Hepatocyte (in vitro differentiated cells): ENCODE results near the gene ADAMTS12. TPM values are rescaled to one million over a fixed set of nuclear protein-coding genes. Genes with fewer than 3 reads are reported as not detected.

Experiments used
- DNase-seq: peaks from one replicate; pipeline ENCODE4 v3.0.0-alpha.2; 2016; ENCODE audit warnings: low spot score
- H2AFZ ChIP-seq: fragments of 200-600 bp; sonication (generic); 2 replicates; pipeline ENCODE4 v1.6.0; 2016; ENCODE audit warnings: antibody characterized with exemption, mild to moderate bottlenecking
- H3K27ac ChIP-seq: fragments of 200-600 bp; sonication (generic); 2 replicates; pipeline ENCODE4 v1.5.1; 2016; ENCODE audit warnings: mild to moderate bottlenecking
- H3K27me3 ChIP-seq: fragments of 200-600 bp; sonication (generic); 2 replicates; pipeline ENCODE4 v1.6.1; 2016
- H3K36me3 ChIP-seq: fragments of 200-600 bp; sonication (generic); replicated peaks from 2 replicates; pipeline ENCODE4 v1.5.1; 2016; ENCODE audit warnings: low read depth; ENCODE audit not compliant: insufficient read depth
- H3K4me1 ChIP-seq: fragments of 200-600 bp; sonication (generic); 2 replicates; pipeline ENCODE4 v1.5.1; 2016; ENCODE audit warnings: mild to moderate bottlenecking, moderate library complexity; ENCODE audit not compliant: insufficient read depth
- H3K4me2 ChIP-seq: fragments of 200-600 bp; sonication (generic); 2 replicates; pipeline ENCODE4 v1.6.0; 2016
- H3K4me3 ChIP-seq: fragments of 200-600 bp; sonication (generic); 2 replicates; pipeline ENCODE4 v1.5.1; 2016; ENCODE audit warnings: mild to moderate bottlenecking
- H3K79me2 ChIP-seq: fragments of 200-600 bp; sonication (generic); 2 replicates; pipeline ENCODE4 v1.6.0; 2017; ENCODE audit warnings: mild to moderate bottlenecking
- H3K9me2 ChIP-seq: fragments of 200-600 bp; sonication (generic); replicated peaks from 2 replicates; pipeline ENCODE4 v1.6.0; 2017; ENCODE audit warnings: mild to moderate bottlenecking; ENCODE audit not compliant: insufficient read depth
- H3K9me3 ChIP-seq: fragments of 200-600 bp; sonication (generic); 2 replicates; pipeline ENCODE4 v1.5.1; 2016; ENCODE audit warnings: low read depth, mild to moderate bottlenecking
- H4K20me1 ChIP-seq: fragments of 200-600 bp; sonication (generic); 2 replicates; pipeline ENCODE4 v1.6.0; 2016; ENCODE audit warnings: mild to moderate bottlenecking; ENCODE audit not compliant: insufficient read depth, poor library complexity, severe bottlenecking
- EZH2 ChIP-seq: fragments of 200-600 bp; sonication (generic); IDR thresholded peaks from 2 replicates; pipeline ENCODE4 v1.6.1; 2016; ENCODE audit warnings: antibody characterized with exemption, mild to moderate bottlenecking, borderline replicate concordance
- EZH2phosphoT487 ChIP-seq: fragments of 200-600 bp; sonication (generic); IDR thresholded peaks from one replicate; pipeline ENCODE4 v1.6.1; 2018; ENCODE audit warnings: antibody characterized with exemption, mild to moderate bottlenecking, low read depth, moderate library complexity; ENCODE audit not compliant: unreplicated experiment, severe bottlenecking
- WGBS: methylation state at CpG from one replicate; pipeline ENCODE4 v1.1.6; 2016; ENCODE audit warnings: low lambda C conversion rate; ENCODE audit errors: missing lambda C conversion rate; 5-methylcytosine and 5-hydroxymethylcytosine counted together
- polyA plus RNA-seq: library from polyadenylated mRNA; unstranded; fragments of >200 nt; fragmentation: Nextera tagmentation; extraction: Ambion mirVana; gene quantifications from 2 replicates; pipeline ENCODE4 v1.2.1, GENCODE V29; 2016
- total RNA-seq: library from RNA; depleted of rRNA; stranded (reverse); fragments of >200 nt; gene quantifications from 2 replicates; pipeline ENCODE4 v1.2.3, GENCODE V29; 2014
- TF ChIP-seq, protein P1 (sequence below): fragments of 200-600 bp; sonication (generic); IDR thresholded peaks from 2 replicates; pipeline ENCODE4 v1.5.1; 2016; ENCODE audit warnings: antibody characterized with exemption, mild to moderate bottlenecking; ENCODE audit not compliant: poor library complexity

Gene ADAMTS12
- total and polyA plus RNA-seq, 2 experiments from 2014 or later, result 3.2 to 8.9 TPM

DNA sequence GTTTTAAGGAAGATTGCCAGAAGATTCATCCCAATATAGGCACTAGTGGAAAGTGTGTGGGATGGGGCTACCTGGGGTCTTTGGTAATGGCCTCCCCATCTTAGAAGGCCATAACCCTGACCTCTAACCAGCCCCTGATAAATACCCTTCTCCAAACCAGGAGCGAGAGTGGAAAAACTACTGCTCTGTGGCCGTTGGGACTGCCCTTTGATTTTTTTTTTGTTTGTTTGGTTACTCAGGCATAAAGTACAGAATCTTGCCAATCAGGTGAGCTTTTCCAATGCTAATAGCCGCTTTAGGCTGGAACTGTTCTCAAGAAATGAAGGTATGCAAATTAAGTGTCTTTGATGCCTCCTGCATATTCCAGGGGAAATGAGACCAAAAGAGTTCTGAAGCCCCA, 153.7 kb downstream of the ADAMTS12 start:
- Histone ChIP-seq H3K36me3 (no peaks in the 10 kb centered on the region), H3K4me2 (no peak overlapping the region), H4K20me1 (no peaks in the 10 kb centered on the region), H3K79me2 (no peaks in the 10 kb centered on the region), H2AFZ (no peak overlapping the region), H3K27me3 (no peaks in the 10 kb centered on the region), H3K4me1 (peaks cover 3% of the 10 kb centered on the region), H3K27ac (no peak overlapping the region), H3K9me3 (no peaks in the 10 kb centered on the region), H3K4me3 (no peak overlapping the region), H3K9me2 (no peaks in the 10 kb centered on the region)
- DNase-seq, result no peak
- WGBS, result 74% methylated on average over 3 of the region's 3 CpGs
- TF ChIP-seq, protein P1, sequence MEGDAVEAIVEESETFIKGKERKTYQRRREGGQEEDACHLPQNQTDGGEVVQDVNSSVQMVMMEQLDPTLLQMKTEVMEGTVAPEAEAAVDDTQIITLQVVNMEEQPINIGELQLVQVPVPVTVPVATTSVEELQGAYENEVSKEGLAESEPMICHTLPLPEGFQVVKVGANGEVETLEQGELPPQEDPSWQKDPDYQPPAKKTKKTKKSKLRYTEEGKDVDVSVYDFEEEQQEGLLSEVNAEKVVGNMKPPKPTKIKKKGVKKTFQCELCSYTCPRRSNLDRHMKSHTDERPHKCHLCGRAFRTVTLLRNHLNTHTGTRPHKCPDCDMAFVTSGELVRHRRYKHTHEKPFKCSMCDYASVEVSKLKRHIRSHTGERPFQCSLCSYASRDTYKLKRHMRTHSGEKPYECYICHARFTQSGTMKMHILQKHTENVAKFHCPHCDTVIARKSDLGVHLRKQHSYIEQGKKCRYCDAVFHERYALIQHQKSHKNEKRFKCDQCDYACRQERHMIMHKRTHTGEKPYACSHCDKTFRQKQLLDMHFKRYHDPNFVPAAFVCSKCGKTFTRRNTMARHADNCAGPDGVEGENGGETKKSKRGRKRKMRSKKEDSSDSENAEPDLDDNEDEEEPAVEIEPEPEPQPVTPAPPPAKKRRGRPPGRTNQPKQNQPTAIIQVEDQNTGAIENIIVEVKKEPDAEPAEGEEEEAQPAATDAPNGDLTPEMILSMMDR, result no peak
- no peak for TF ChIP-seq EZH2phosphoT487
- TF ChIP-seq EZH2, result no peak

- Histone ChIP-seq H3K27me3 (no peaks in the 10 kb centered on the region), H3K4me1 (peaks cover 3% of the 10 kb centered on the region), H3K4me3 (no peak overlapping the region), H3K36me3 (no peaks in the 10 kb centered on the region), H3K79me2 (no peaks in the 10 kb centered on the region), H2AFZ (no peak overlapping the region), H4K20me1 (no peaks in the 10 kb centered on the region), H3K9me2 (no peaks in the 10 kb centered on the region), H3K9me3 (no peaks in the 10 kb centered on the region), H3K4me2 (no peak overlapping the region), H3K27ac (no peak overlapping the region)
- 91% methylated on average over 2 of the region's 2 CpGs for WGBS
- no peak for DNase-seq
- TF ChIP-seq, protein P1, result no peak
These were observed 154.1 kb downstream of the ADAMTS12 start for GRCh38 chr5:33737697-33738096.

GRCh38 chr5:33737284-33737683, 154.5 kb downstream of the ADAMTS12 start:
- Histone ChIP-seq H3K27ac (no peak overlapping the region), H3K9me3 (no peaks in the 10 kb centered on the region), H3K79me2 (no peaks in the 10 kb centered on the region), H2AFZ (no peak overlapping the region), H3K36me3 (no peaks in the 10 kb centered on the region), H3K27me3 (no peaks in the 10 kb centered on the region), H3K4me3 (no peak overlapping the region), H3K4me2 (no peak overlapping the region), H3K9me2 (no peaks in the 10 kb centered on the region), H4K20me1 (no peaks in the 10 kb centered on the region), H3K4me1 (peaks cover 3% of the 10 kb centered on the region)
- 84% methylated on average over 1 of the region's 1 CpG for WGBS
- TF ChIP-seq EZH2 (no peak), EZH2phosphoT487 (no peak)
- TF ChIP-seq, protein P1, result no peak
- DNase-seq, result no peak

DNA sequence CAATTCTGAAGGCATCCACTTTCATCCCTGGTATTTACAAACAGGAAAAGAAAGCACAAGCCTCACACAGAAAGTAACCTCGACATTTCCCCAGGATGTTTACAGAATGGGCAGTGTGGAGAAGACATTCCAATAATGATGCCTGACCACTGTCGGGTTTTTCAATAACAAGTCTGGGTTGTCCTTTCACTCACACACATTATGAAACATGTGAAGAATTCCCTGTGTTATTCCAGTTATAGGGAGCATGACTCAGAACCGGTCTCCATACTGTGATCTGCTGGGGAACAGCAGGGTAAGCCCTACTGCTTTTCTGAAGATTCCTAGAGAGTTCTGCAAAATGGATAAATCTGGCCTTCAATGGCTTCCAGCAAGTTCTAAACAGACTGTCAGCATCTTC, 155.3 kb downstream of the ADAMTS12 start:
- no peaks in the 10 kb centered on the region for H4K20me1 ChIP-seq
- H3K9me3 ChIP-seq, result no peaks in the 10 kb centered on the region
- WGBS, result 63% methylated on average over 3 of the region's 3 CpGs
- no peak overlapping the region for H2AFZ ChIP-seq
- H3K4me1 ChIP-seq, result peaks cover 3% of the 10 kb centered on the region
- no peak for DNase-seq
- no peaks in the 10 kb centered on the region for H3K79me2 ChIP-seq
- TF ChIP-seq, protein P1, result no peak
- TF ChIP-seq EZH2phosphoT487 (no peak), EZH2 (no peak)
- H3K27me3 ChIP-seq, result no peaks in the 10 kb centered on the region
- no peak overlapping the region for H3K4me3 ChIP-seq
- H3K4me2 ChIP-seq, result no peak overlapping the region
- no peaks in the 10 kb centered on the region for H3K9me2 ChIP-seq
- H3K27ac ChIP-seq, result no peak overlapping the region
- no peaks in the 10 kb centered on the region for H3K36me3 ChIP-seq
